B cell (primary cell): Measurements from ENCODE around the gene CD300LD.

Source experiments
- EZH2 ChIP-seq: IDR thresholded peaks from 2 replicates; pipeline ENCODE4 v1.6.1; 2012; ENCODE audit warnings: borderline replicate concordance, low read depth, mild to moderate bottlenecking, moderate library complexity, low read length; ENCODE audit not compliant: insufficient read depth, poor library complexity, severe bottlenecking
- TF ChIP-seq, protein P1 (sequence below): fragments of 200-600 bp; IDR thresholded peaks from one replicate; pipeline ENCODE4 v1.8.0; 2022; ENCODE audit warnings: antibody characterized with exemption, mild to moderate bottlenecking

DNA sequence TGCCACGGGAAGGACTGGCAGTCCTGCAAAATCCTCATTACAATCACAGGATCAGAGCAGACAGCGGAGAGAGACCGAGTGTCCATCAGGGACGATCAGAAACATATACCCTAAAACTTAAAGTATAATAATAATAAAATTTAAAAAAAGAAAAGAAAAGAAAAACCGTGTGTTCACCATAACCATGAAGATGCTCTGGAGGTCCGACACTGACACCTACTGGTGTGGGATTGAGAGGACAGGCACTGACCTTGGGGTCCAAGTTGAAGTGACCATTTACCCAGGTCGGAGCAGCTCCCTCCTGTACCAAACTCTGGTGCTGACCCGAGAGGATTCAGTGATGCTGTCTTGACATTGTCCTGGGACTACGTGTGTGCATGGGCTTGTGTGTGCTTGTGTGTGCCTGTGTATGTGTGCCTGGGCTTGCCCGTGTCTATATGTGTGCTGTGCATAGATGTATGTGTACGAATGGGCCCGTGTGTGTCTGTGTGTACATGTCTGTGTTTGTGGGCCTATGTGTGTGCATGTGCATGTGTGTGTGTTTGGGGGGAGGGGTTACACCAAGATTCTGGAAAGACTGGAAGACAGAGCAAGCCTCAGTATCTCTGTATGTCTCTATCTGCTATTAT is 10.0 kb upstream of the CD300LD start:
- TF ChIP-seq, protein P1, sequence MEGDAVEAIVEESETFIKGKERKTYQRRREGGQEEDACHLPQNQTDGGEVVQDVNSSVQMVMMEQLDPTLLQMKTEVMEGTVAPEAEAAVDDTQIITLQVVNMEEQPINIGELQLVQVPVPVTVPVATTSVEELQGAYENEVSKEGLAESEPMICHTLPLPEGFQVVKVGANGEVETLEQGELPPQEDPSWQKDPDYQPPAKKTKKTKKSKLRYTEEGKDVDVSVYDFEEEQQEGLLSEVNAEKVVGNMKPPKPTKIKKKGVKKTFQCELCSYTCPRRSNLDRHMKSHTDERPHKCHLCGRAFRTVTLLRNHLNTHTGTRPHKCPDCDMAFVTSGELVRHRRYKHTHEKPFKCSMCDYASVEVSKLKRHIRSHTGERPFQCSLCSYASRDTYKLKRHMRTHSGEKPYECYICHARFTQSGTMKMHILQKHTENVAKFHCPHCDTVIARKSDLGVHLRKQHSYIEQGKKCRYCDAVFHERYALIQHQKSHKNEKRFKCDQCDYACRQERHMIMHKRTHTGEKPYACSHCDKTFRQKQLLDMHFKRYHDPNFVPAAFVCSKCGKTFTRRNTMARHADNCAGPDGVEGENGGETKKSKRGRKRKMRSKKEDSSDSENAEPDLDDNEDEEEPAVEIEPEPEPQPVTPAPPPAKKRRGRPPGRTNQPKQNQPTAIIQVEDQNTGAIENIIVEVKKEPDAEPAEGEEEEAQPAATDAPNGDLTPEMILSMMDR, result peak; percentile 66
- TF ChIP-seq EZH2, result no peak
